Keratinocyte (primary cell): ENCODE measurements around the gene HIP1R.

Experiments
- CTCF ChIP-seq, 3 experiments: IDR thresholded peaks in 1 of 3; conservative IDR thresholded peaks in 1 of 3; optimal IDR thresholded peaks in 1 of 3; 2 replicates in 2 of 3; 3 replicates in 1 of 3; pipeline versions ENCODE3 to v1.5.1; 2011; ENCODE audit warnings: low read length in 3 of 3, mild to moderate bottlenecking in 3 of 3, moderate library complexity in 2 of 3, control low read depth in 1 of 3, inconsistent platforms in 1 of 3; ENCODE audit not compliant: insufficient read depth in 2 of 3; ENCODE audit errors: extremely low read depth in 1 of 3
- EZH2 ChIP-seq: IDR thresholded peaks from one replicate; pipeline ENCODE4 v1.6.1; 2012; ENCODE audit warnings: inconsistent platforms, mild to moderate bottlenecking, low read length, moderate library complexity

- TF ChIP-seq CTCF (optimal IDR thresholded peaks at IDR 0.05 in 1 of 3, IDR thresholded peaks at IDR 0.05 in 1 of 3, conservative IDR thresholded peaks at IDR 0.05 in 1 of 3; ENCODE audit: extremely low read depth in 1 of 3, insufficient read depth in 2 of 3, low read length in 3 of 3) (no peak), EZH2 (no peak)
Observed at GRCh38 chr12:122848471-122849351, 13.5 kb downstream of the HIP1R start.
